Left ventricle myocardium inferior (tissue), 1 donor: Measurements from ENCODE around the gene ZSCAN5C. TPM values are rescaled to one million over a fixed set of nuclear protein-coding genes. Genes with fewer than 3 reads are reported as not detected.

Experiments used
- DNase-seq: peaks from one replicate; pipeline ENCODE4 v3.0.0-alpha.2; 2020
- H3K27ac ChIP-seq: fragments of 200-600 bp; replicated peaks from 2 replicates; pipeline ENCODE4 v1.8.0; 2021
- H3K27me3 ChIP-seq: fragments of 200-600 bp; 2 replicates; pipeline ENCODE4 v1.8.0; 2021; ENCODE audit warnings: low read depth
- H3K36me3 ChIP-seq: fragments of 200-600 bp; 2 replicates; pipeline ENCODE4 v1.8.0; 2021
- H3K4me1 ChIP-seq: fragments of 200-600 bp; 2 replicates; pipeline ENCODE4 v1.8.0; 2021
- H3K4me3 ChIP-seq: fragments of 200-600 bp; 2 replicates; pipeline ENCODE4 v1.8.0; 2021; ENCODE audit warnings: mild to moderate bottlenecking, moderate library complexity
- H3K9me3 ChIP-seq: fragments of 200-600 bp; replicated peaks from 2 replicates; pipeline ENCODE4 v1.8.0; 2021
- CTCF ChIP-seq: fragments of 200-600 bp; IDR thresholded peaks from 2 replicates; pipeline ENCODE4 v1.8.0; 2021; ENCODE audit warnings: antibody characterized with exemption, mild to moderate bottlenecking, borderline replicate concordance
- intact Hi-C: fragments of 100-400 bp; cut with micrococcal nuclease; formaldehyde crosslinking; loops from one replicate; pipeline ENCODE4 v1.11.0; 2022
- total RNA-seq: library from RNA; stranded (reverse); fragmentation: NEBNext Ultra II Directional; extraction: Animal tissue kit (Norgen Biotek cat#: 25700); gene quantifications from one replicate; pipeline ENCODE4 v1.2.1, GENCODE V29; 2021
- donor health status: DM: no; HTN: yes; CAD: no; lungs with severe emphysema.

Gene ZSCAN5C
- total RNA-seq, 1 donor from 2014 or later = not detected

GRCh38 chr19:56158170-56158757, 43.8 kb upstream of the ZSCAN5C start:
- no peaks in the 10 kb centered on the region for H3K27me3 ChIP-seq
- H3K36me3 ChIP-seq = peaks cover 35% of the 10 kb centered on the region
- intact Hi-C loops = no loop called here
- H3K4me1 ChIP-seq = peaks cover 23% of the 10 kb centered on the region
- no peak for TF ChIP-seq CTCF
- no peak overlapping the region for H3K4me3 ChIP-seq
- no peaks in the 10 kb centered on the region for H3K9me3 ChIP-seq
- H3K27ac ChIP-seq = peak overlapping the region; percentile 83
- DNase-seq = no peak

- no peak for DNase-seq
- H3K4me1 ChIP-seq = peaks cover 21% of the 10 kb centered on the region
- intact Hi-C loops = no loop called here
These were observed 43.0 kb upstream of the ZSCAN5C start for GRCh38 chr19:56159009-56159559.

GRCh38 chr19:56159622-56160271, 42.3 kb upstream of the ZSCAN5C start:
- intact Hi-C loops = no loop called here
- Histone ChIP-seq H3K4me1 (peaks cover 21% of the 10 kb centered on the region), H3K27me3 (no peaks in the 10 kb centered on the region), H3K9me3 (no peaks in the 10 kb centered on the region), H3K27ac (no peak overlapping the region), H3K4me3 (no peak overlapping the region), H3K36me3 (peaks cover 35% of the 10 kb centered on the region)
- no peak for TF ChIP-seq CTCF
- no peak for DNase-seq

More at GRCh38 chr19:56159009-56159559, 43.0 kb upstream of the ZSCAN5C start:
- Histone ChIP-seq H3K4me3 (no peak overlapping the region), H3K36me3 (peaks cover 35% of the 10 kb centered on the region), H3K27ac (no peak overlapping the region), H3K27me3 (no peaks in the 10 kb centered on the region), H3K9me3 (no peaks in the 10 kb centered on the region)
- TF ChIP-seq CTCF = no peak

- Histone ChIP-seq H3K27ac (no peak overlapping the region), H3K27me3 (no peaks in the 10 kb centered on the region), H3K9me3 (no peaks in the 10 kb centered on the region), H3K4me3 (no peak overlapping the region), H3K36me3 (peaks cover 24% of the 10 kb centered on the region), H3K4me1 (peaks cover 8% of the 10 kb centered on the region)
- intact Hi-C loops = no loop called here
- no peak for TF ChIP-seq CTCF
- no peak for DNase-seq
These were observed 40.5 kb upstream of the ZSCAN5C start for GRCh38 chr19:56161534-56161933.

GRCh38 chr19:56162258-56162657, 39.8 kb upstream of the ZSCAN5C start:
- no peak for DNase-seq
- Histone ChIP-seq H3K36me3 (peaks cover 24% of the 10 kb centered on the region), H3K27ac (no peak overlapping the region), H3K4me3 (no peak overlapping the region), H3K27me3 (no peaks in the 10 kb centered on the region), H3K4me1 (peaks cover 4% of the 10 kb centered on the region), H3K9me3 (no peaks in the 10 kb centered on the region)
- no peak for TF ChIP-seq CTCF
- intact Hi-C loops = no loop called here
